HG03521 (cell line): ENCODE measurements around the gene ABHD12.

Experiments used
- ATAC-seq: cut with Tn5 transposase; IDR thresholded peaks from one replicate; pipeline ENCODE4 v1.9.1; 2021; ENCODE audit warnings: mild to moderate bottlenecking, moderate library complexity; ENCODE audit not compliant: unreplicated experiment

ABHD12 gene

DNA sequence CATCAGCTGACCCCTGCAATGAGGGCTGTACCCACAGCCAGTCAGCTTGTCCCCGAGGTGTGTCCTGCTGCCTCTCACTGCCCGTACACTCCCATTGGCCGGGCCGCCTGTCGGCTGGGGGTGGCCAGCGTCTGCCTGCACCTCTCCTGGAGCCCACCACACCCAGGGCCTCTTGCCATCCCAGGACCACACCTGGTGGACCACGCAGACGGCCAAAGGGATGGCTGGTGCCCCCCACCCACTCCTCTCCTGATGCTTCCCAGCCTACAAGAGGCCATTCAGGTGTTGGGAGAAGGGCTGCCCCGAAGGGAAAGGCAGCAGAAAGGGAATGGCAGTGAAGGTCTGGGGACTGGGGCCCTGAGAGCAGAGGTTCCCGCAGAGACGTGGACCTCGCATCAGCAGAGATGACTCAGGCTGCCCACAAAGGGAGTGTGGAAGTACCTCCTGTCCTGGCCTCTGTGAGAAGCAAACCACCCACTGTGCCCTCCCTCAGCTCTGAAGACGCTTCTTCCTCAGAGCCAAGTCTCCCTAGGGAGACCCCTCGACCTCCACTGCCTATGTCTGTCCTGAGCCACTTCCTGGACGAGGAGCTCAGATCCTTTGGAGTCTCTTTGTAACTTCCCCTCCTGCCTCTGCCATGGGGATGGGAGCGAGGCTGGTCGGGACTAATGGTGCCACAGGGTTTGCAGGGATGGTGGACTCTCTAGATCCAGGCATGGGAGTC, 81.8 kb downstream of the ABHD12 start:
- ATAC-seq, result no peak

DNA sequence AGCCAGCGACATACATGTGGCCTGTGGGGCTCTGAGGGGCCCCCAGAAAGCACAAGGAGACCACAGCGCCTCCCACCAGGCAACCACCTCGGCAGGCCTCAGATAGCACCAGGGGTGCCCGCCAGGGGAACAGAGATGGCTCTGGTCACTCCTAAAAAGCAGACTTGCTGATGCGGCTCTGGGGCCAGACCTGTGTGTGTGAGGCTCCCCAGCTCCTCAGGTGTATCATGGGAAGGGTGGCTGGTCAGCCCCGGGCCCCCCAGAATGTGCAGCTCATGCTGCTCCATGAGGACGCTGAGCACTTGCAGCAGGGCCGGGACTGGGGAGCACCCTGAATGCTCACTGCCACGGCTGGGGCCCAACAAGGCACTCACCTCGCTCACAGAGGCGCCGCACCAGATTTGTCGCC, 82.5 kb downstream of the ABHD12 start:
- ATAC-seq, result no peak

DNA sequence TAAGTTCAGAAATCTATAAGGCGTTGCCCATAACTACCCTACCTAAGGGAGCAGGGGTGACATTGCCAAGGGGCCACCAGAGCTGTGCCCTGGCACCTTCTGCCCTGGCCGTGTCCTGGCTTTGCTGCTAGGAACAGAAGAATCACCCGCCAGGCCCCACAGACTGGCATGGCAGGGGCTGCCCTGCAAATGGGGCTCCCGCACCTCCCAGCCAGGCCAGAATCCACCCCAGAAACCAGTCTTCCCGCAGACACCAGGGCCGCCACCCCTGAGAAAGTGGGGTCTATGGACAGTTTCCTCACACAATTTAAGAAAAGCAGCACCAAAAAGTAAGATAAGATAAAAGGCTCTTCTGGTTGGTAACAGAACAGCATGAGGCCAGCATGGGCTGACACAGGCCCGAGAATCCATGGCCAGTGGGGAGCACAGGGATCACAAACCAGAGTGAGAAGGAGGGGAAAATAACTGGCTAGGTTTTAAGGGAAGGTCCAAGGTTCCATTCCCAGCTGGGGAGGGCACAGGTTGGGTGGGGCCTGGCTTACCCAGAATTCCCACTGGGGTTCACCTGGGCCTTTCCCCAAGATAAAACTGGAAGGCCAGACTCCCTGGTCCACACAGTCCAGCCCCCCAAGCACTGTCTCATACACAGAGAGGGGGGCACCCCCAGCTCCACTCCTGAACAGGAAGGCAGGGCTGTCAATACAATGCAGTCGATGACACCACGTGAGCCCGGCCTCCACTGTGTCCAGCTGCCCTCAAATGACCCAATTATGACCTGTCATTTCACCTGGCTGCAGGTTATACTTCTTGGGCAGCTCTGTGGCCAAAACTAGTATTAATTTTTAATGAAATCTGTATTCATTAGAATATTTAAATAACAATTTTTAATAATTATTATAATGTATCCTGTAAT, 83.4 kb downstream of the ABHD12 start:
- no peak for ATAC-seq

DNA sequence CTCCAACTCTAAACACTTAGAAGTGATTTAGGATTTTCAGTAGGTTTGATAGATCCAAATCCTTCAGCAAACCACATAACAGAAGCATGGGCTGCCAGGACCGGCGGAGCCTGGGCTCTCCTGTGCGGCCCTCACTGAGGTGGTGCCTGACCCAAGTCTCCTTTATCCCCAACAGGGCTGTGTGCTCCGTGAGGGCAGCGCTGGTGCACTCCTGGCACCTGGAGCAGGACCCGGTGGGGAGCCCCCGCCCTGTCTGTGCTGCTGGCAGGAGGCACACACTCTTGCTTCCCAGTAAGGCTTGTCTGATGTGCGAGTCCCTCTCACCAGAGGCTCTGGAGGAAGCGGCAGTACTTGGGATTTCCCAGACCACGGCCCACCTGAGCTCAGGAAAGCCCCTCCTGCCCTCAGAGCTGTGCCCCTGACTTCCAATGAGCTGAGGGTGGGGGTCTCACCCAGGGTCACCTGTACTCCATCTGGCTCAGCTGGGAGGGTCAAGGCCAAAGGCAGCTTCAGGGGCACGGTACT, 86.5 kb downstream of the ABHD12 start:
- no peak for ATAC-seq

DNA sequence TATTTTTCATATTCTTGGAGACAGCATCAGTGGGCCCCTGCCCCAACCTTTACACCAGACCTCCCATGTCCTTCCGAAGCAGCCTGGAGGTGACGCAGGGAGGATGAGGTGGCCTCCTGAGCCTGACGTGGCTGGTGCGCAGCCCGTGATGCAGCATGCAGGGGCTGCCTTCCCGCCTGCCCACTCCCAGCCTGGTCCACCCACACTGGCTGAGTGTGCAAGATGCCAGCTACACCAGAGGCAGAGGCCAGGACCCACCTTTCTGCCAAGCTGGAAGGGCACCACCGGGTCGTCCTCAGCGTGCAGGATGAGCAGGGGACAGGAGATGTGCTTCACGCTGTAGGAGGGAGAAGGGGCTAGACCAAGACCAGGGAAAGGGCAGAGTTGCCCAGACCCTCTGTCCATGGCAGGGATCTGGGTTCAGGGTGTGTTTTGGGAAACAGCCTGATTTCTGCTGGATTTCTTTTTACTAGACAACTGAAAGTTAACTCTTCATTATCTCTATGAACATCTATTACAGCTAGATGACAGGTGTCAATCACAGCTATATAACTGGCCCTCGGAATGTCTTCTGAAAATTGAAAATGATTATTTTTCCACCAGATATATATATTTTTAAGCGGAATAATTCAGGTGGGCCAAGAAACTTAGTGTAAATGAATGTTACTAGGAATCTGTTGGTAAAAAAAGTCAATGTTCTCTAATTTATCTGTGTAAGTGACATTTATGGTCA, 87.2 kb downstream of the ABHD12 start:
- no peak for ATAC-seq

DNA sequence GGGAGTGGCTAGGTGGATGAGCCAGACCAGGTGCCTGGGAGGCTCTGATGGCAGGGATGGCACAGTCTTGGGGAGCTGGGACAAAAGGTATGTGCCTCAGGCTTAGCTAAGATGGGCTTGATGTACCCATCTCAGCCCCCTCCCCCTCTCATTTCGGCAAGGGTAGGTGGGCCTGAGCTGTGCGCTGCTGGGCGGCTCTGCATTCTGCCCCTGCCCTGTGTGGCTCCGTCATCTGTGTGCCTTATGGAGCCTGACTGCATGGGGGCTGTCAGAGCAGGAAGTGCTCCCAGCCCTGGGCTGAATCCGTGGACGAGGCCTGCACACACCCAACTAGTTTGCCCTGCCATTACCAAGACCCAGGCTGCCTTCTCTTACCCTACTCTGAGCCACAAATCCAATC, 88.0 kb downstream of the ABHD12 start:
- ATAC-seq, result no peak

DNA sequence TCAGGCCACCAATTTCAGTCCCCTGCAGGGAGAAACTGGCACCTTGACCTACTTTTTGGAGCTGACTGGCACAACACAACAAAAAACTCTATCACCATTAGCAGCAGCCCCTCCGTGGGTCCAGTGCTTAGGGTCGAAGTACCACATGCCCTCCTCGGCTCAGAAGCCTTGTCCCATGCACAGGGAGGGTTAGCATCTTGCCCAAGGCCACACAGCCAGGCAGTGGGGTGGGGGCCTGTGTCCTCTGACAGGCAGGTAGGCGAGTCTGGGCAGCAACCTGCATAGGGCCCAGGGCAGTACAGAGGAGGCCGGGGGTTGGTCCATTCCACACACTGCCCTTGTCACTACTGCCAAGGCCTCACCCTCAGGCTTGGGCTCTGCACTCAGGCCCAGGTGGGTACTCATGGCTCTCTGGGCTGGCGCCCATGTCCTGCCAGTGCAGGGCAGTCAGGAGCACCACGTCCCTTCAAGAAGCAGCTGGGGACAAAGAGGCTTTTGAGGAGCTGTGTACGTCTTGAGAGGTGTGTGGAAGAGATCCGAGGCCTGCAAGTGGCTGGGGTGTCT, 89.2 kb downstream of the ABHD12 start:
- ATAC-seq, result no peak

DNA sequence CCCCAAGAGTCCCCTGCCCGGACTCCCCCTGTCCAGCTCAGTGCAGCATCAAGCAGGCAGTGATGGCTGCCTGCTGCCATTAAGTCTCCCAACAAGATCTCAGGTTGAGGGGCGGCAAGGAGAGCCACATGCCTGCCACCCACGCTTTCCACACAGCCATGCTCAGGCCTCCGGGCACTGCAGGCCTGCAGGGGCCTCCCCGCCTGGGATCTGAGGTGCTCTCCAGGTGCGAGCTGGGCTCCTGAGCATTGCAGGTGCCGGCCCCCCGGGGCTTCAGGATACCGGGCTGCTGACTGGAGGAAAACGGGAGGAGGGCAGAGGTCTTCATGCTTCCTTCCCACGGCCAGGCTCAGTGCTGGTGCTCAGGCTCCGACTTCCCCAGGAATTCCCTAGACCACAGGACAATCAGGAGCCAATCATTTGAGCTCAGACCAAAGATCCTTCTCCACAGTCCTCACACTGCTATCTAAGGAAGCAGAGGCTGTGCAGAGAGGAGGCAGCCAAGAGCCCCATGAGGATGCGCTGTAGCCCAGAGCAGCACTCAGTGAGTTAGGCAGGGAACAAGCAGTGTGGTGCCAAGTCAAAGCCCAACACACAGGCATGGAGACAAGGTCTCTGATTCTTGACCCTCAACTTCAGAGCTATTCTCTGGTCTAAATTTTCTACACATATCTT, 90.0 kb downstream of the ABHD12 start:
- ATAC-seq, result no peak

DNA sequence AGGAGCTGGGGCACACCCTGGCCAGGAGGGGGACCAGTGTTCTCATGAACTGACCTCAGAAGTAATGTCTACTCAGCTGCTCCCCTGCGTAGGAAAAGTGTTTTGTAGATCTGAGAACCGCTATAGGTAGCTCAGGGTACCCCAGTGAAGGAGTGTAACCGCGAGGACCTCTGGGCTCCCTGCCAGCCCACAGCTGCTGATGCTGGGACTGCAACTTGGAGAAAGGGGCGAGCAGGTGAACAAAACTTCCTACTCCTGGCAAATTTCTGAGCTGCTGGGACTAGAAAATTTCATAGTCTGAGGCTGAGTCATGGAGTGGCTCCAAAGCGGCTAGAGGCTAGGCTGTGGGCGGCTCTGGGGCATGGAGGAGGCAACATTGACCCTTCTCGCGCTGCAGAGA, 90.8 kb downstream of the ABHD12 start:
- no peak for ATAC-seq

DNA sequence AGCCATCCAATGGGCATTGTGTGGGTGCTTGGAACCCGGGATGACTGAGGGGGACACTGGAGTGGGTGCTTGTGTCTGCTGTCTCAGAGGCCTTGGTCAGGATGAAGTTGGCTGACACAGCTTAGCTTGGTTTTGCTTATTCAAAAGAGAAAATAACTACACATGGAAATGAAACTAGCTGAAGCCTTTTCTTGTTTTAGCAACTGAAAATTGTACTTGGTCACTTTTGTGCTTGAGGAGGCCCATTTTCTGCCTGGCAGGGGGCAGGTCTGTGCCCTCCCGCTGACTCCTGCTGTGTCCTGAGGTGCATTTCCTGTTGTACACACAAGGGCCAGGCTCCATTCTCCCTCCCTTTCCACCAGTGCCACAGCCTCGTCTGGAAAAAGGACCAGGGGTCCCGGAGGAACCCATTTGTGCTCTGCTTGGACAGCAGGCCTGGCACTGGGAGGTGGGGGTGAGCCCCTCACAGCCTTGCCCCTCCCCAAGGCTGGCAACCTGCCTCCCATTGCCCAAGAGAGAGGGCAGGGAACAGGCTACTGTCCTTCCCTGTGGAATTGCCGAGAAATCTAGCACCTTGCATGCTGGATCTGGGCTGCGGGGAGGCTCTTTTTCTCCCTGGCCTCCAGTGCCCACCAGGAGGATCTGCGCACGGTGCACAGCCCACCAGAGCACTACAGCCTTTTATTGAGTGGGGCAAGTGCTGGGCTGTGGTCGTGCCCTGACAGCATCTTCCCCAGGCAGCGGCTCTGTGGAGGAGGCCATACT, 93.3 kb downstream of the ABHD12 start:
- no peak for ATAC-seq

DNA sequence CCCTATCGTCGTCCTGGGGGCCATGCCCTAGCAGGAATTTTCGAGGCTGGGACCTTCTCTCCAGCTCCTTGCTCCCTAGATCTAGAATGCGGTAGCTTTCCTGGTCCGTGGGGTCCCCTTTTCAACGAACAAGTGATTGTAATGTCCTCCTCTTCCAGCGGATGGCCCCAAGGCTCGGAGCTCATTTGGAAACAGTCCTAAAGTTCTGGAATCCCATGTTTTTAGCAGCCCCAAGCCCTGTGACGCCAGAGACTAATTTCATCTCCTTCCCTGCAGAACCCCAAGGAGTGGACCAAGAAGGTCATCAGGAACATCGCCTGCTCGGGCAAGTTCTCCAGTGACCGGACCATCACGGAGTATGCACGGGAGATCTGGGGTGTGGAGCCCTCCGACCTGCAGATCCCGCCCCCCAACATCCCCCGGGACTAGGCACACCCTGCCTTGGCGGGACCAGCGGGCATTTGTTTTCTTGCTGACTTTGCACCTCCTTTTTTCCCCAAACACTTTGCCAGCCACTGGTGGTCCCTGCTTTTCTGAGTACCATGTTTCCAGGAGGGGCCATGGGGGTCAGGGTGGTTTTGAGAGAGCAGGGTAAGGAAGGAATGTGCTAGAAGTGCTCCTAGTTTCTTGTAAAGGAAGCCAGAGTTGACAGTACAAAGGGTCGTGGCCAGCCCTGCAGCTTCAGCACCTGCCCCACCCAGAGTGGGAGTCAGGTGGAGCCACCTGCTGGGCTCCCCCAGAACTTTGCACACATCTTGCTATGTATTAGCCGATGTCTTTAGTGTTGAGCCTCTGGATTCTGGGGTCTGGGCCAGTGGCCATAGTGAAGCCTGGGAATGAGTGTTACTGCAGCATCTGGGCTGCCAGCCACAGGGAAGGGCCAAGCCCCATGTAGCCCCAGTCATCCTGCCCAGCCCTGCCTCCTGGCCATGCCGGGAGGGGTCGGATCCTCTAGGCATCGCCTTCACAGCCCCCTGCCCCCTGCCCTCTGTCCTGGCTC, 94.2 kb downstream of the ABHD12 start:
- ATAC-seq, result no peak

DNA sequence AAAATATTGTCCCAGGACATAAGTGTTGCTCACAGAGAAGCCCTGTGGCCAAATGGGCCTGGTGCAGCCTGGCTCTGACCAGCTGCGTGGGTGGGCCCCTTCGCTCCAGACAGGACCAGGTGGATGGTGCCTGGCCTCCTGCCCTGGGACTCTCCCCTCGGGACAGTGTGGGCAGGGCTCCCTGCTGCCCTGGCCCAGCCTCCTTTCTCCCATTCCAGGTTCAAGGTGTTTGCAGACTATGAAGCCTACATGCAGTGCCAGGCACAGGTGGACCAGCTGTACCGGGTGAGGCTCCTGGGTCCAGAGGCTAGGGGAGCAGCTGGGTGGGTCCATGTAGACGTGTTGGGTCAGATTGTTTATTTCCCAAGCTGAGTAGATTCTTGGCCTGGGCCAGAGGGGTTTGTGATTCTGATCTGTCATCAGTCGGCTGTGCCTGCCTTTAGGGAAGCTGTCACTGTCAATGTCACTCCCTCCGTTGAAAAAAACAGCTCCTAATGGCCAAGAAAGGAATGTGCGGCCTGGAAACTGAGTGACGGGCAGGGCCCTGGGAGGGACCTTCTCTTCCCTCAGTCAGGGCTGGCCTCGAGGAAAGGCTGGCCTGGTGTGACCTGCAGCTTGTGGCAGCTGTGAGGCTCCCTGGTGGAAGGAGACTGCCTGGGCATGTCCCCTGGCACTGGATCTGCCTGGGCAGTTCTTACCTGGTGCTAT, 95.1 kb downstream of the ABHD12 start:
- no peak for ATAC-seq

DNA sequence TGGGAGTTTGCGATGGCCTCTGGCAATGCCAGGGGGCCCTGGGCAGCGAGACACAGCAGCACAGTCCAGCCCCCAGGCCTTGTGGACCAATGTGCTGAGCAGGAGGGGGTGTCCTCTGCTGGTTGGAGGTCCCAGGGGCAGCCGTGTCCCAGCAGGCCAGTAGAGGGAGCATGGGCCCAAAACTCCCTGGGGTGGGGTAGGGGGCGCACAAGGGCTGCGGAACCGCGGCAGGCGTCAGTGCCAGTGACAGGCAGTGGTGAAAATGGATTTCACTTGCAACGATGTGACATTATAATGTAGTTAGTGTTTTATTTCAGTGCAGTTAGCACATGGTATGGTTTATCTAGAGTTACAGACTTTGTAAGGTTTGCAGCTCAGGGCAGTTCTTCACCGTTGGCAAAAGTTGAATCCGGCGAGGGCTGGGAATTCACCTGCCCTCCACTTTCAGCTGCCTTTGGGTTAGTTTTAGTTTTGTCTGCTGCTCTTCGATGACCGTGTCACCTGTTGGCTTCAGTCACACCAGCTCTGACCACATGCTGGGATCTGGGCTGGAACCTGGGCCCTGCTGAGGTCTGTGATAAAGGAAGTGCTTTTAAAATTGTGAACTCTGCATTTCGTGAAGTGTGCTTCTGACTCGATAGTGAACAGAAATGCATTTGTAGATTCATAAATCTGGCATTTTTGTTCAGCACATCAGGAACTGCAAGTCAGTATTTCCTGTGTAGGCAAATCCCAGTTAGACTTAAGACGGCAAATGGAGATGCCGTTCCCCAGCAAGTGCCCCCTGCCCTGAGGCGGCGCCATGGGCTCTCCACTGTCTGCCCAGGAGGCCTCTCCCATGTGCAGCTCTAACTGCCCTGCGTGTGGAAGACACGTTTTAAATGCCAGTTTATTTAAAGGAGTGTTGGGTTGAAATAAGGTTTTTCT, 95.9 kb downstream of the ABHD12 start:
- no peak for ATAC-seq

DNA sequence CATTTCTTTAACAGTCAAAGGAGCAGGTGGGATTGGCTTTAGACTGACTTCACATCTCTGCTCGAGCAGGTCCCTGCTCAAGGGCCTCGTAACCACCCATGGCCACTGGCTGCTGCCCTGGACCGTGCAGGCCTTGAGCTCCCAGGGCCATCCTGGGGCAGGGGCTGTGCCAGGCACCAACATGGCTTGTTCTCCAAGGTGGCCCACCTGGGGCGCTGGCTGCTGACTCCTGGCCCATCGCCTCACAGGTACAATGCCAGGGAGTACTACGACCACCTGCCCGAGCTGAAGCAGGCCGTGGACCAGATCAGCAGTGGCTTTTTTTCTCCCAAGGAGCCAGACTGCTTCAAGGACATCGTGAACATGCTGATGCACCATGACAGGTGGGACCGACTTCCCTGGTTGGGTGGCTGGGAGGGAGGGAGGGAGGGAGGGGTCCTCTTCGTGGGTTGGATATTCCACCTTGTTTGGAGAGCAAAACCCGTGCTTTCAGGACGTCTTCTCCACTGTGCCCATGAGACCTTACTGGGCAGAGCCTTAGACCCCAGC, 96.7 kb downstream of the ABHD12 start:
- ATAC-seq, result no peak

DNA sequence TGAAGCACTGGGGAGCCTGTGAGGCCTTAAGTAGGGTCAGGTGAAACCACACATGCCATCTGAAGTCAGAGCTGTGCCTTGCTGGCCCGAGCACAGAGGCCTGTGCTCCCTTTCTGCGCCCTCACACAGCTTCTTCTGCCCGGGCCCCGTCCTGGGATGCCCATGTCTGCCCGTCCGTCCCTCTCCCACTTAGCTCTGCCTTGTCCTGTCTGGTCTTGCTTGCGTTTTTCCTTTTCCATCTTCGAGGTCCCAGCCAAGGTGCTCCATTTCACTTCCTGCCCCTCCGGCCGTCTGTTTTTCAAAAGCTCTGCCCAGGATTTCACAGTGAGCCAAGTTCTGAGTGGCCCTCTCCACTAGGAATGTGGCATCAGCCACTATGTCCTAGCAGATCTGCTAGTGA, 97.1 kb downstream of the ABHD12 start:
- ATAC-seq, result no peak

DNA sequence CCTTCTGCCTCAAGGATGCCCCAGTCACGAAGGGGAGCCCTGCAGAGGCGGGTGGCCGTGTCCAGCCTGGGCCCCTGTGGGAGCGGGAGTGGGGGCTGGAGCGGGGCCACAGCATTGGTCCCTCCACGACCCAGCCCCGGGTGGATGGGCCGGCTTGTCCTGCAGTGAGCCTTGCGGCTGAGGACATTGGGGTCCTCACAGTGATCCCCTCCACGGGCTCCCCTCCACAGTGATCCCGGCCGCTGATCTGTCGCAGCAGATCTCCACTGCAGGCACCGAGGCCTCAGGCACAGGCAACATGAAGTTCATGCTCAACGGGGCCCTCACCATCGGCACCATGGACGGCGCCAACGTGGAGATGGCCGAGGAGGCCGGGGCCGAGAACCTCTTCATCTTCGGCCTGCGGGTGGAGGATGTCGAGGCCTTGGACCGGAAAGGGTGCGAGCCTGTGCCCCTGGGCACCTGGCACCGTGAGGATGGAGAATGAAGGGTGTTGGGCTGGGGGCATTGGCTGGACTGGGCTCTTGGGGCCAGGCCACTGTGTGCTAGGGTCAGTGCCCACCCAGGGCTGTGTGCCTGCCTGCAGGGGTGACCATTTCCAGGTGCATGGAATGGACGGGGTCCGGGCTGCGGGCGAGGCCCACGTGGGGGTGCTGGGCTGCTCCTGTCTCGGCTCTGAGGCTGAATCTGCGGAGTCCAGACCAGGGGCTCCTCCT, 98.3 kb downstream of the ABHD12 start:
- no peak for ATAC-seq
